ENCODE data around the gene NBPF1. TPM values are rescaled to one million over a fixed set of nuclear protein-coding genes. Genes with fewer than 3 reads are reported as not detected.
"Not testable (repeated sequence)": the region's sequence is repeated elsewhere in the genome, so short reads cannot be mapped to it uniquely, and the experiment has no call there.

Gene NBPF1
- total RNA-seq, 2 experiments from 2014 or later, result 15.0 to 15.9 TPM

DNA sequence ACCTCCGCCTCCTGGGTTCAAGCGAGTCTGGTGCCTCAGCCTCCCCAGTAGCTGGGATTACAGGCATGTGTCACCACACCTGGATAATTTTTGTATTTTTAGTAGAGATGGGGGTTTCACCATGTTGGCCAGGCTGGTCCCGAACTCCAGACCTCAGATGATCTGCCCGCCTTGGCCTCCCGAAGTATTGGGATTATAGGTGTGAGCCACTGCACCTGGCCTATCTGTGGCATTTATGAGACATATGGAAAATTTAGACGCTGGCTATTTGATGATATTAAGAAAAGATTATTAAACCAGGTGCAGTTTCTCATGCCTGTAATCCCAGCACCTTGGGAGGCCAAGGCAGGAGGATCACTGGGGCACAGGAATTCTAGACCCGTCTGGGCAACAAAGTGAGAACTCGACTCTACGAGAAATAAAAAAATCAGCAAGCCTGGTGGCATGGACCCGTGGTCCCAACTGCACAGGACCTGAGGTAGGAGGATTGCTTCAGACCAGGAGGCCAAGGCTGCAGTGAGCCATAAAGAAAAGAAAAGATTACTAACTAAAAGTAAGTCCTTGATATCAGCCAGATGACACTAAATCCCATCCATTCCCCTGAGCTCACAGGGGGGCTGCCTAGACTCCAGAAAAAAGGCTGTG lies 23.3 kb upstream of the NBPF1 start:
- intact Hi-C loops (cut with DNase I, micrococcal nuclease), result loop anchor here in 1 of 2 experiments (5.0 to 10.0 kb wide), 2 partner anchors 132 to 801 kb away; partner anchors contain the start of gene RCC2
- H3K4me1 Mint-ChIP-seq (ENCODE audit: low read depth), result not testable (repeated sequence)

GRCh38 chr1:16635959-16636358 lies 22.6 kb upstream of the NBPF1 start:
- H3K4me3 Mint-ChIP-seq; H3K9me3 ChIP-seq (ENCODE audit: control insufficient read depth in 1 of 2, insufficient read depth in 1 of 2, low read length in 2 of 2); H3K27me3 ChIP-seq (ENCODE audit: control insufficient read depth in 1 of 2, insufficient read depth in 2 of 2, low read length in 2 of 2); H3K27ac Mint-ChIP-seq; ATAC-seq (ENCODE audit: poor library complexity); CTCF ChIA-PET; H3K9me3 Mint-ChIP-seq; H3K4me1 Mint-ChIP-seq (ENCODE audit: low read depth); H3K4me3 ChIP-seq (ENCODE audit: low read length); H3K27me3 Mint-ChIP-seq; H3K4me1 ChIP-seq (ENCODE audit: insufficient read depth, low read length); H3K27ac ChIP-seq (ENCODE audit: low read depth in 1 of 2, low read length in 2 of 2); H3K36me3 Mint-ChIP-seq (ENCODE audit: low read depth): not testable (repeated sequence)
- H3K36me3 ChIP-seq (ENCODE audit: insufficient read depth, low read length), result peaks cover 52% of the 10 kb centered on the region
- peak in 1 of 14 experiments; percentile 35 for DNase-seq
- intact Hi-C loops (cut with DNase I, micrococcal nuclease), result loop anchor here in 1 of 2 experiments (5.0 to 10.0 kb wide), 2 partner anchors 131 to 801 kb away; partner anchors contain the start of gene RCC2
- POLR2A ChIA-PET, result interaction anchor here (1.0 kb wide), 1 partner anchor 8 kb away, joined by 4 read pairs; no protein-coding TSS in a partner anchor

More for the DNA sequence above, 23.3 kb upstream of the NBPF1 start:
- POLR2A ChIA-PET; H3K9me3 ChIP-seq (ENCODE audit: control insufficient read depth in 1 of 2, insufficient read depth in 1 of 2, low read length in 2 of 2); H3K4me3 ChIP-seq (ENCODE audit: low read length); H3K4me3 Mint-ChIP-seq; H3K27me3 ChIP-seq (ENCODE audit: control insufficient read depth in 1 of 2, insufficient read depth in 2 of 2, low read length in 2 of 2); H3K27ac ChIP-seq (ENCODE audit: low read depth in 1 of 2, low read length in 2 of 2); H3K27ac Mint-ChIP-seq; ATAC-seq (ENCODE audit: poor library complexity); H3K9me3 Mint-ChIP-seq; H3K36me3 Mint-ChIP-seq (ENCODE audit: low read depth); H3K27me3 Mint-ChIP-seq; H3K4me1 ChIP-seq (ENCODE audit: insufficient read depth, low read length); CTCF ChIA-PET: not testable (repeated sequence)
- peak in 2 of 14 experiments; percentile 6 to 33 for DNase-seq
- H3K36me3 ChIP-seq (ENCODE audit: insufficient read depth, low read length), result peaks cover 44% of the 10 kb centered on the region

DNA sequence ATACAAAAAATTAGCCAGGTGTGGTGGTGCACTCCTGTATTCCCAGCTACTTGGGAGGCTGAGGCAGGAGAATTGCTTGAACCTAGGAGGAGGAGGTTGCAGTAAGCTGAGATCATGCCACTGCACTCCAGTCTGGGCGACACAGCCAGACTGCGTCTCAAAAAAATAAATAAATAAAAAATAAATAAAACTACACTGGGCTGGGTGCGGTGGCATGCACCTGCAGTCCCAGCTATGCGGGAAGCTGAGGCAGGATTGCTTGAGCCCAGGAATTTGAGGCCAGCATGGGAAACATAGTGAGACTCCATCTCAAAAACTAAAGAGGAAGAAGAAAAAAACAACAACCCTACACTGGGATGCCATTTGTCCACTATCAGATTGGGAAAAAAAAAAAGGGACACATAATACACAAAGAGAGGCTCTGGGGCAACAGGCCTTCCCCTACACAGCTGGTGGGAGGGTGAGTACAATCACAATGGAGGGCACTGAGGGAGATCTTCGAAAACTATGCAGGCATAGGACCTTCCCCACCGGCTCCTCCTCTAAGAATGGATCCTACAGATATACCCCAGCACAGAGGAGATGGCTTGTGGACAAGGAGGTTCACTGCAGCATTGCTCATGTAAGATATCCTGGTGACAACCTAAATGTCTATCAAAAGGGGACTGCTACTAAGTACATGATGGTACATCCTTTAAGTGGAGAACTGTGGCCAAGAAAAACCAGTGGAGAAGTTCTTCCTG lies 20.3 kb upstream of the NBPF1 start:
- intact Hi-C loops (cut with DNase I, micrococcal nuclease), result loop anchor here in 1 of 2 experiments (10.0 kb wide), 1 partner anchor 129 kb away; no protein-coding TSS in a partner anchor
- ATAC-seq (ENCODE audit: poor library complexity); CTCF ChIA-PET; H3K27me3 Mint-ChIP-seq; H3K4me1 Mint-ChIP-seq (ENCODE audit: low read depth); H3K4me3 Mint-ChIP-seq; H3K4me3 ChIP-seq (ENCODE audit: low read length); H3K27ac ChIP-seq (ENCODE audit: low read depth in 1 of 2, low read length in 2 of 2); H3K9me3 ChIP-seq (ENCODE audit: control insufficient read depth in 1 of 2, insufficient read depth in 1 of 2, low read length in 2 of 2); H3K27ac Mint-ChIP-seq; H3K27me3 ChIP-seq (ENCODE audit: control insufficient read depth in 1 of 2, insufficient read depth in 2 of 2, low read length in 2 of 2); H3K4me1 ChIP-seq (ENCODE audit: insufficient read depth, low read length); H3K9me3 Mint-ChIP-seq: not testable (repeated sequence)
- H3K36me3 ChIP-seq (ENCODE audit: insufficient read depth, low read length), result peaks cover 66% of the 10 kb centered on the region
- DNase-seq, result peak in 2 of 14 experiments; percentile 0 to 25
- H3K36me3 Mint-ChIP-seq (ENCODE audit: low read depth), result peaks cover 20% of the 10 kb centered on the region
- POLR2A ChIA-PET, result interaction anchor here (0.7 to 1.8 kb wide), 2 partner anchors 11 to 18 kb away, joined by 3 to 4 read pairs; no protein-coding TSS in a partner anchor

DNA sequence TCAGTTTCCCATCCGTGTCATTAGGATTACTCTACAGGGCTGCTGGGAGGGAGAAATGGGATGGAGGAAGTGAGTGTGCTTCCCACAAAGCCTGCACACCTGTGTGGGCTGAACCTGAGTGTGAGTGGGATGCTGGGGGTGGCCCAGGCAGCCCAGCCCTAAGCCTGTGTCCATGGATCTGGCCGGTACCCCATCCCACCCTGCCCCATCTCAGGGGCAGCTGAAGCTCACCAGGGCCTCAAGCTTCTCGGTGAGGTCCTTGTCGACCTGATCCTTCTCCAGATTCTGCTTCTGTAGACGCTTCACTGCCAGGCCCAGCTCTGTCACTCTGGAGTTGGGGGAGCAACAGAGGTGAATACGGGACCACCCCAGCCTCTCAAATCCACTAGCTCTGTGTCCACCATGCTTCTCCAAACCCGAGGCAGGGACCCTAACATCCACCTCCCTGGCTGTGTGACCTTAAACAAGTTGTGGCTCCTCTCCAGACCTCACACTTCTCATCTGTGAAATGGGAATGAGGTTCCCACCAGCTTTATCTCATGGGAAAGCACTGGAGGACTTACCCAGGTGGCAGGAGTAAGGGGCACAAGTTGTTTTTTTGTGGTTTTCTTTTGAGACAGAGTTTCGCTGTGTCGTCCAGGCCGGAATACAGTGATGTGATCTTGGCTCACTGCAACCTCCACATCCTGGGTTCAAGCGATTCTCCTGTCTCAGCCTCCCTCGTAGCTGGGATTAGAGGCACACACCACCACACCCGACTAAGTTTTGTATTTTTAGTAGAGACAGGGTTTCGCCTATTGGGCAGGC lies 18.9 kb upstream of the NBPF1 start:
- H3K4me3 Mint-ChIP-seq; H3K4me3 ChIP-seq (ENCODE audit: low read length); CTCF ChIA-PET; H3K4me1 Mint-ChIP-seq (ENCODE audit: low read depth); H3K9me3 ChIP-seq (ENCODE audit: control insufficient read depth in 1 of 2, insufficient read depth in 1 of 2, low read length in 2 of 2); H3K4me1 ChIP-seq (ENCODE audit: insufficient read depth, low read length); H3K27me3 Mint-ChIP-seq; ATAC-seq (ENCODE audit: poor library complexity); H3K27ac ChIP-seq (ENCODE audit: low read depth in 1 of 2, low read length in 2 of 2); H3K27me3 ChIP-seq (ENCODE audit: control insufficient read depth in 1 of 2, insufficient read depth in 2 of 2, low read length in 2 of 2); H3K27ac Mint-ChIP-seq; H3K9me3 Mint-ChIP-seq: not testable (repeated sequence)
- H3K36me3 Mint-ChIP-seq (ENCODE audit: low read depth), result peaks cover 34% of the 10 kb centered on the region
- POLR2A ChIA-PET, result interaction anchor here (1.0 to 1.8 kb wide), 2 partner anchors 12 to 32 kb away, joined by 3 to 4 read pairs; no protein-coding TSS in a partner anchor
- H3K36me3 ChIP-seq (ENCODE audit: insufficient read depth, low read length), result peaks cover 75% of the 10 kb centered on the region
- peak in 3 of 14 experiments; percentile 0 to 35 (median 6) for DNase-seq
- intact Hi-C loops (cut with DNase I, micrococcal nuclease), result loop anchor here in 1 of 2 experiments (10.0 kb wide), 1 partner anchor 127 kb away; no protein-coding TSS in a partner anchor
